ENCODE results near the gene NIPSNAP3A.
"Not testable (repeated sequence)": the region's sequence is repeated elsewhere in the genome, so short reads cannot be mapped to it uniquely, and the experiment has no call there.

NIPSNAP3A gene

GRCh38 chr9:104766025-104766424 is 18.5 kb downstream of the NIPSNAP3A start:
- Histone ChIP-seq H3K27ac (replicated peaks) (no peak overlapping the region), H3K27me3 (ENCODE audit: insufficient read depth, poor library complexity, severe bottlenecking) (no peaks in the 10 kb centered on the region), H3K4me3 (replicated peaks; ENCODE audit: insufficient read depth, low read length) (no peak overlapping the region)
- no peak for DNase-seq (ENCODE audit: low read depth in 1 of 2, low spot score in 1 of 2)
- TF ChIP-seq POLR2AphosphoS5 (IDR thresholded peaks at IDR 0.05; ENCODE audit: low read depth) (no peak), SPI1 (IDR thresholded peaks at IDR 0.05; ENCODE audit: borderline replicate concordance, low read depth) (no peak)

GRCh38 chr9:104767507-104767906 is 20.0 kb downstream of the NIPSNAP3A start:
- no peak overlapping the region for H3K27ac ChIP-seq (replicated peaks)
- TF ChIP-seq, protein P1, sequence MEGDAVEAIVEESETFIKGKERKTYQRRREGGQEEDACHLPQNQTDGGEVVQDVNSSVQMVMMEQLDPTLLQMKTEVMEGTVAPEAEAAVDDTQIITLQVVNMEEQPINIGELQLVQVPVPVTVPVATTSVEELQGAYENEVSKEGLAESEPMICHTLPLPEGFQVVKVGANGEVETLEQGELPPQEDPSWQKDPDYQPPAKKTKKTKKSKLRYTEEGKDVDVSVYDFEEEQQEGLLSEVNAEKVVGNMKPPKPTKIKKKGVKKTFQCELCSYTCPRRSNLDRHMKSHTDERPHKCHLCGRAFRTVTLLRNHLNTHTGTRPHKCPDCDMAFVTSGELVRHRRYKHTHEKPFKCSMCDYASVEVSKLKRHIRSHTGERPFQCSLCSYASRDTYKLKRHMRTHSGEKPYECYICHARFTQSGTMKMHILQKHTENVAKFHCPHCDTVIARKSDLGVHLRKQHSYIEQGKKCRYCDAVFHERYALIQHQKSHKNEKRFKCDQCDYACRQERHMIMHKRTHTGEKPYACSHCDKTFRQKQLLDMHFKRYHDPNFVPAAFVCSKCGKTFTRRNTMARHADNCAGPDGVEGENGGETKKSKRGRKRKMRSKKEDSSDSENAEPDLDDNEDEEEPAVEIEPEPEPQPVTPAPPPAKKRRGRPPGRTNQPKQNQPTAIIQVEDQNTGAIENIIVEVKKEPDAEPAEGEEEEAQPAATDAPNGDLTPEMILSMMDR (IDR thresholded peaks at IDR 0.05; ENCODE audit: insufficient read depth, low read length): no peak
- no peak for TF ChIP-seq POLR2AphosphoS5 (IDR thresholded peaks at IDR 0.05; ENCODE audit: low read depth)
- TF ChIP-seq, protein P2, sequence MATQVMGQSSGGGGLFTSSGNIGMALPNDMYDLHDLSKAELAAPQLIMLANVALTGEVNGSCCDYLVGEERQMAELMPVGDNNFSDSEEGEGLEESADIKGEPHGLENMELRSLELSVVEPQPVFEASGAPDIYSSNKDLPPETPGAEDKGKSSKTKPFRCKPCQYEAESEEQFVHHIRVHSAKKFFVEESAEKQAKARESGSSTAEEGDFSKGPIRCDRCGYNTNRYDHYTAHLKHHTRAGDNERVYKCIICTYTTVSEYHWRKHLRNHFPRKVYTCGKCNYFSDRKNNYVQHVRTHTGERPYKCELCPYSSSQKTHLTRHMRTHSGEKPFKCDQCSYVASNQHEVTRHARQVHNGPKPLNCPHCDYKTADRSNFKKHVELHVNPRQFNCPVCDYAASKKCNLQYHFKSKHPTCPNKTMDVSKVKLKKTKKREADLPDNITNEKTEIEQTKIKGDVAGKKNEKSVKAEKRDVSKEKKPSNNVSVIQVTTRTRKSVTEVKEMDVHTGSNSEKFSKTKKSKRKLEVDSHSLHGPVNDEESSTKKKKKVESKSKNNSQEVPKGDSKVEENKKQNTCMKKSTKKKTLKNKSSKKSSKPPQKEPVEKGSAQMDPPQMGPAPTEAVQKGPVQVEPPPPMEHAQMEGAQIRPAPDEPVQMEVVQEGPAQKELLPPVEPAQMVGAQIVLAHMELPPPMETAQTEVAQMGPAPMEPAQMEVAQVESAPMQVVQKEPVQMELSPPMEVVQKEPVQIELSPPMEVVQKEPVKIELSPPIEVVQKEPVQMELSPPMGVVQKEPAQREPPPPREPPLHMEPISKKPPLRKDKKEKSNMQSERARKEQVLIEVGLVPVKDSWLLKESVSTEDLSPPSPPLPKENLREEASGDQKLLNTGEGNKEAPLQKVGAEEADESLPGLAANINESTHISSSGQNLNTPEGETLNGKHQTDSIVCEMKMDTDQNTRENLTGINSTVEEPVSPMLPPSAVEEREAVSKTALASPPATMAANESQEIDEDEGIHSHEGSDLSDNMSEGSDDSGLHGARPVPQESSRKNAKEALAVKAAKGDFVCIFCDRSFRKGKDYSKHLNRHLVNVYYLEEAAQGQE (IDR thresholded peaks at IDR 0.05; ENCODE audit: insufficient replicate concordance, low read depth): no peak
- TF ChIP-seq GABPA (IDR thresholded peaks at IDR 0.05; ENCODE audit: low read depth): no peak
- no peak for TF ChIP-seq SPI1 (IDR thresholded peaks at IDR 0.05; ENCODE audit: borderline replicate concordance, low read depth)
- DNase-seq (ENCODE audit: low read depth in 1 of 2, low spot score in 1 of 2): no peak
- no peaks in the 10 kb centered on the region for H3K27me3 ChIP-seq (ENCODE audit: insufficient read depth, poor library complexity, severe bottlenecking)
- no peak overlapping the region for H3K4me3 ChIP-seq (replicated peaks; ENCODE audit: insufficient read depth, low read length)

GRCh38 chr9:104769029-104769428 is 21.5 kb downstream of the NIPSNAP3A start:
- H3K4me3 ChIP-seq (replicated peaks; ENCODE audit: insufficient read depth, low read length); DNase-seq (ENCODE audit: low read depth in 1 of 2, low spot score in 1 of 2); H3K27ac ChIP-seq (replicated peaks); H3K27me3 ChIP-seq (ENCODE audit: insufficient read depth, poor library complexity, severe bottlenecking): not testable (repeated sequence)

- H3K27me3 ChIP-seq (ENCODE audit: insufficient read depth, poor library complexity, severe bottlenecking): no peaks in the 10 kb centered on the region
- no peak overlapping the region; the same call in 1 of the 2 replicates for H3K27ac ChIP-seq (replicated peaks)
- no peak overlapping the region for H3K4me3 ChIP-seq (replicated peaks; ENCODE audit: insufficient read depth, low read length)
- TF ChIP-seq SPI1 (IDR thresholded peaks at IDR 0.05; ENCODE audit: borderline replicate concordance, low read depth): peak; percentile 72; the same call in 1 of the 2 replicates
- TF ChIP-seq, protein P2 (IDR thresholded peaks at IDR 0.05; ENCODE audit: insufficient replicate concordance, low read depth): no peak
- no peak for DNase-seq (ENCODE audit: low read depth in 1 of 2, low spot score in 1 of 2)
These were observed 22.2 kb downstream of the NIPSNAP3A start for GRCh38 chr9:104769655-104770054.

DNA sequence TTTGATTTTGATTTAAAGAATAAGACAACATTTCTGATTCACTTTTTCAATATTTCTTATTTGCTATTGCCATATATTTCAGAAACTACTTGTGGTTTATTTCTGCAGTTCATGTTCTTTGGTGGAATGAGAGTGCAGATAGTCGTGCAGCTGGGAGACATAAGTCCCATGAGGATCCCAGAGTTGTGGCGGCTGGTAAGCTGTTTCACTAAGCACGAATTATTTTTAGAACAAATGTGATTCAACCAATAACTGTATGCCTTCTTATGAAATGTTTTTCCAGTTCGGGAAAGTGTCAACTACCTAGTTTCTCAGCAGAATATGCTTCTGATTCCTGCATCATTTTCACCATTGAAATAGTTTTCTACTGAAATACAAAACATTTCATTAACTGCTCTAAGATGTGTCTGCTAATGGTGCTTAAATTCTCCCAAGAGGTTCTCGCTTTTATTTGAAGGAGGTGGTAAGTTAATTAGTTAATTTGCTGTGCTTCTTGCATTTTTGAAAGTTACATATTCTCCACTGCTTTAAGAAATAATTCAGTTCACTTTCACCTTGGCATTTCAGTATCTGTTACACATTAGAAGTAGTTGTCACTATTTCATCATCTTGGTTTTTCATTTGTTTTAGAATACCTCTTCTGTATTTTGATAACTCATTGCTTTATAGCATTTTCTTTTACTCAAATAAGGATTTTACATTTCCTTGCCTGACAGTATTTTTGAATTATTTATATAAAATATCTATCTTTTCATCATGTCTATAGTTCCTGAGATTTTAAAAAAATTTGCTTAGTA is 25.4 kb downstream of the NIPSNAP3A start:
- peak in 1 of 2 experiments; percentile 31 for DNase-seq (ENCODE audit: low read depth in 1 of 2, low spot score in 1 of 2)
- Histone ChIP-seq H3K4me3 (replicated peaks; ENCODE audit: insufficient read depth, low read length) (no peak overlapping the region), H3K27me3 (ENCODE audit: insufficient read depth, poor library complexity, severe bottlenecking) (no peaks in the 10 kb centered on the region), H3K27ac (replicated peaks) (peak overlapping the region; percentile 61)
- TF ChIP-seq POLR2AphosphoS5 (IDR thresholded peaks at IDR 0.05; ENCODE audit: low read depth): no peak
- TF ChIP-seq, protein P1 (IDR thresholded peaks at IDR 0.05; ENCODE audit: insufficient read depth, low read length): no peak
- TF ChIP-seq GABPA (IDR thresholded peaks at IDR 0.05; ENCODE audit: low read depth): no peak
- TF ChIP-seq SPI1 (IDR thresholded peaks at IDR 0.05; ENCODE audit: borderline replicate concordance, low read depth): no peak

All from HL-60 (cell line).